ENCODE data around the gene MPRIP. TPM values are rescaled to one million over a fixed set of nuclear protein-coding genes. Genes with fewer than 3 reads are reported as not detected.

The MPRIP gene
- total RNA-seq, 1 donor from 2014 or later: 103 TPM

GRCh38 chr17:17229416-17230384 is 187.4 kb downstream of the MPRIP start:
- no peak for DNase-seq (ENCODE audit: low read depth)

- DNase-seq (ENCODE audit: low read depth): no peak
Observed at GRCh38 chr17:17231621-17232302, 189.5 kb downstream of the MPRIP start.

GRCh38 chr17:17232303-17232621 is 190.0 kb downstream of the MPRIP start:
- no peak for DNase-seq (ENCODE audit: low read depth)

GRCh38 chr17:17235212-17236174 is 193.2 kb downstream of the MPRIP start:
- peak; percentile 57 for DNase-seq (ENCODE audit: low read depth)

- peak; percentile 28 for DNase-seq (ENCODE audit: low read depth)
Observed at GRCh38 chr17:17236295-17237025, 194.2 kb downstream of the MPRIP start.

GRCh38 chr17:17237026-17237799 is 195.0 kb downstream of the MPRIP start, which contains the start of gene FLCN:
TSS of gene FLCN (minus strand) at chr17:17237168. CDS start at chr17:17228137, 9,031 bp downstream.
- DNase-seq (ENCODE audit: low read depth): peak; percentile 65

GRCh38 chr17:17239832-17240231 is 197.6 kb downstream of the MPRIP start:
- no peak for DNase-seq (ENCODE audit: low read depth)

- DNase-seq (ENCODE audit: low read depth): no peak
Observed at GRCh38 chr17:17241656-17242055, 199.4 kb downstream of the MPRIP start.

- DNase-seq (ENCODE audit: low read depth): no peak
Observed at GRCh38 chr17:17242246-17242645, 200.0 kb downstream of the MPRIP start.

Other genes starting within 250 kb of the MPRIP start
- gene TNFRSF13B, start 70.3 kb upstream of the MPRIP start, total RNA-seq: not detected in 2 replicates
- 1.9 and 3.5 TPM in 2 replicates for gene PLD6, start 163.9 kb downstream of the MPRIP start, total RNA-seq
- 37.7 and 40.7 TPM in 2 replicates for gene FLCN, start 194.7 kb downstream of the MPRIP start, total RNA-seq
- gene COPS3, start 238.8 kb downstream of the MPRIP start, total RNA-seq: 63.6 and 105 TPM in 2 replicates

Measured in renal cortical epithelial cell (primary cell).